GM12892 (cell line): ENCODE results near the gene CASQ2.

ENCODE experiments used
- POLR2A ChIP-seq: IDR thresholded peaks from 2 replicates; pipeline ENCODE4 v1.6.1; 2011; ENCODE audit warnings: low read depth, low read length, control low read depth
- POLR2AphosphoS5 ChIP-seq: IDR thresholded peaks from 2 replicates; pipeline ENCODE4 v1.6.1; 2011; ENCODE audit warnings: low read depth, low read length, control low read depth
- TAF1 ChIP-seq: IDR thresholded peaks from 2 replicates; pipeline ENCODE4 v1.6.1; 2011; ENCODE audit warnings: low read depth, mild to moderate bottlenecking, control low read depth, low read length, borderline replicate concordance

- no peak for TF ChIP-seq POLR2A
- TF ChIP-seq TAF1: no peak
- TF ChIP-seq POLR2AphosphoS5: no peak
Measured at GRCh38 chr1:115719285-115719684, 49.2 kb downstream of the CASQ2 start.
